ENCODE results near the gene GGA1.

Gene GGA1

GRCh38 chr22:37608477-37609239 lies at the start of gene GGA1:
Gene GGA1, plus strand, starts transcription at chr22:37608834. Its CDS starts 27 bp downstream, at chr22:37608861.
- H3K4me1 ChIP-seq (ENCODE audit: insufficient read depth, low read length), result 0 out of 2 replicates have a peak, but pooled peaks cover 3% of the 10 kb centered on the region
- H3K9ac ChIP-seq (ENCODE audit: low read depth, low read length), result peak within 1 kb of the TSS; percentile 86
- no peaks in the 10 kb centered on the region for H3K9me3 ChIP-seq (ENCODE audit: control insufficient read depth, insufficient read depth, low read length)
- no peaks in the 10 kb centered on the region for H3K36me3 ChIP-seq (ENCODE audit: insufficient read depth, low read length)

GRCh38 chr22:37559521-37559900 lies 49.1 kb upstream of the GGA1 start:
- H3K9me3 ChIP-seq (ENCODE audit: control insufficient read depth, insufficient read depth, low read length), result no peaks in the 10 kb centered on the region
- peak overlapping the region; percentile 84; the same call in 1 of the 2 replicates for H3K9ac ChIP-seq (ENCODE audit: low read depth, low read length)
- peaks cover 40% of the 10 kb centered on the region for H3K4me1 ChIP-seq (ENCODE audit: insufficient read depth, low read length)
- H3K36me3 ChIP-seq (ENCODE audit: insufficient read depth, low read length), result no peaks in the 10 kb centered on the region

- Histone ChIP-seq H3K9ac (ENCODE audit: low read depth, low read length) (peak within 1 kb of the TSS; percentile 84), H3K36me3 (ENCODE audit: insufficient read depth, low read length) (no peaks in the 10 kb centered on the region), H3K9me3 (ENCODE audit: control insufficient read depth, insufficient read depth, low read length) (no peaks in the 10 kb centered on the region), H3K4me1 (ENCODE audit: insufficient read depth, low read length) (peaks cover 41% of the 10 kb centered on the region)
Observed at GRCh38 chr22:37559901-37560607, 48.6 kb upstream of the GGA1 start, which contains the start of gene CDC42EP1. Gene CDC42EP1, plus strand, starts transcription at chr22:37560480. Its CDS starts 5,870 bp downstream, at chr22:37566350.

- peaks cover 41% of the 10 kb centered on the region for H3K4me1 ChIP-seq (ENCODE audit: insufficient read depth, low read length)
- H3K9me3 ChIP-seq (ENCODE audit: control insufficient read depth, insufficient read depth, low read length), result no peaks in the 10 kb centered on the region
- no peaks in the 10 kb centered on the region for H3K36me3 ChIP-seq (ENCODE audit: insufficient read depth, low read length)
- H3K9ac ChIP-seq (ENCODE audit: low read depth, low read length), result peak overlapping the region; percentile 84
Observed at GRCh38 chr22:37560608-37561211, 47.9 kb upstream of the GGA1 start.

GRCh38 chr22:37561212-37562048 lies 47.2 kb upstream of the GGA1 start:
- H3K4me1 ChIP-seq (ENCODE audit: insufficient read depth, low read length), result peaks cover 34% of the 10 kb centered on the region
- no peaks in the 10 kb centered on the region for H3K9me3 ChIP-seq (ENCODE audit: control insufficient read depth, insufficient read depth, low read length)
- peak overlapping the region; percentile 84 for H3K9ac ChIP-seq (ENCODE audit: low read depth, low read length)
- no peaks in the 10 kb centered on the region for H3K36me3 ChIP-seq (ENCODE audit: insufficient read depth, low read length)

GRCh38 chr22:37562049-37562875 lies 46.4 kb upstream of the GGA1 start:
- Histone ChIP-seq H3K9ac (ENCODE audit: low read depth, low read length) (peak overlapping the region; percentile 84; the same call in 1 of the 2 replicates), H3K4me1 (ENCODE audit: insufficient read depth, low read length) (peaks cover 27% of the 10 kb centered on the region), H3K9me3 (ENCODE audit: control insufficient read depth, insufficient read depth, low read length) (no peaks in the 10 kb centered on the region), H3K36me3 (ENCODE audit: insufficient read depth, low read length) (no peaks in the 10 kb centered on the region; the same call in 1 of the 2 replicates)

- Histone ChIP-seq H3K36me3 (ENCODE audit: insufficient read depth, low read length) (no peaks in the 10 kb centered on the region; the same call in 1 of the 2 replicates), H3K9ac (ENCODE audit: low read depth, low read length) (no peak overlapping the region), H3K4me1 (ENCODE audit: insufficient read depth, low read length) (peaks cover 30% of the 10 kb centered on the region), H3K9me3 (ENCODE audit: control insufficient read depth, insufficient read depth, low read length) (no peaks in the 10 kb centered on the region)
Observed at GRCh38 chr22:37563153-37564081, 45.2 kb upstream of the GGA1 start.

- H3K36me3 ChIP-seq (ENCODE audit: insufficient read depth, low read length), result no peaks in the 10 kb centered on the region; the same call in 1 of the 2 replicates
- H3K9ac ChIP-seq (ENCODE audit: low read depth, low read length), result no peak overlapping the region
- peaks cover 35% of the 10 kb centered on the region for H3K4me1 ChIP-seq (ENCODE audit: insufficient read depth, low read length)
- no peaks in the 10 kb centered on the region for H3K9me3 ChIP-seq (ENCODE audit: control insufficient read depth, insufficient read depth, low read length)
Observed at GRCh38 chr22:37564111-37564711, 44.4 kb upstream of the GGA1 start.

- Histone ChIP-seq H3K36me3 (ENCODE audit: insufficient read depth, low read length) (no peaks in the 10 kb centered on the region; the same call in 1 of the 2 replicates), H3K9ac (ENCODE audit: low read depth, low read length) (no peak overlapping the region), H3K9me3 (ENCODE audit: control insufficient read depth, insufficient read depth, low read length) (no peaks in the 10 kb centered on the region), H3K4me1 (ENCODE audit: insufficient read depth, low read length) (peaks cover 43% of the 10 kb centered on the region)
Observed at GRCh38 chr22:37565830-37566229, 42.8 kb upstream of the GGA1 start.

- no peaks in the 10 kb centered on the region; the same call in 1 of the 2 replicates for H3K36me3 ChIP-seq (ENCODE audit: insufficient read depth, low read length)
- no peak overlapping the region for H3K9ac ChIP-seq (ENCODE audit: low read depth, low read length)
- H3K9me3 ChIP-seq (ENCODE audit: control insufficient read depth, insufficient read depth, low read length), result no peaks in the 10 kb centered on the region
- H3K4me1 ChIP-seq (ENCODE audit: insufficient read depth, low read length), result peaks cover 43% of the 10 kb centered on the region
Observed at GRCh38 chr22:37566329-37566837, 42.3 kb upstream of the GGA1 start.

- no peaks in the 10 kb centered on the region for H3K9me3 ChIP-seq (ENCODE audit: control insufficient read depth, insufficient read depth, low read length)
- peaks cover 39% of the 10 kb centered on the region for H3K4me1 ChIP-seq (ENCODE audit: insufficient read depth, low read length)
- H3K36me3 ChIP-seq (ENCODE audit: insufficient read depth, low read length), result no peaks in the 10 kb centered on the region; the same call in 1 of the 2 replicates
- no peak overlapping the region for H3K9ac ChIP-seq (ENCODE audit: low read depth, low read length)
Observed at GRCh38 chr22:37566903-37567798, 41.5 kb upstream of the GGA1 start.
